Gastrocnemius medialis (tissue), 4 donors: ENCODE results near the gene C11orf65. TPM values are rescaled to one million over a fixed set of nuclear protein-coding genes. Genes with fewer than 3 reads are reported as not detected.
"Not testable (repeated sequence)": the region's sequence is repeated elsewhere in the genome, so short reads cannot be mapped to it uniquely, and the experiment has no call there.

Experiments
- ATAC-seq, 2 donors: fragments of 150-250 bp; one replicate each; pipeline ENCODE4 v1.9.1; 2016
- DNase-seq, 2 donors: peaks; one replicate each; pipeline ENCODE4 v3.0.0-alpha.2; 2019
- H3K27ac ChIP-seq, 4 donors: fragments of 200-600 bp; sonication (generic); 1 replicate in 1 of 4; 2 replicates in 3 of 4; pipeline ENCODE4 v1.5.1; 2016 to 2018; ENCODE audit warnings: mild to moderate bottlenecking in 2 of 4, moderate library complexity in 1 of 4
- H3K27me3 ChIP-seq, 3 donors: fragments of 200-600 bp; sonication (generic) in 2 of 3; 1 replicate in 1 of 3; 2 replicates in 2 of 3; pipeline versions ENCODE4 v1.5.1 to v1.6.0; 2016 to 2019; ENCODE audit warnings: mild to moderate bottlenecking in 1 of 3, moderate library complexity in 1 of 3
- H3K36me3 ChIP-seq, 2 donors: fragments of 200-600 bp; sonication (generic) in 1 of 2; one replicate each; pipeline ENCODE4 v1.5.1; 2017 to 2018
- H3K4me1 ChIP-seq, 2 donors: fragments of 200-600 bp; sonication (generic) in 1 of 2; one replicate each; pipeline ENCODE4 v1.5.1; 2016 to 2017; ENCODE audit warnings: mild to moderate bottlenecking in 2 of 2
- H3K4me3 ChIP-seq, 4 donors: fragments of 200-600 bp; sonication (generic) in 3 of 4; 1 replicate in 1 of 4; 2 replicates in 3 of 4; pipeline ENCODE4 v1.5.1; 2016 to 2019; ENCODE audit warnings: mild to moderate bottlenecking in 2 of 4
- H3K9me3 ChIP-seq, 3 donors: fragments of 200-600 bp; sonication (generic) in 2 of 3; 1 replicate in 1 of 3; 2 replicates in 2 of 3; pipeline ENCODE4 v1.5.1; 2016 to 2019
- CTCF ChIP-seq, 5 experiments: fragments of 450-650 bp in 3 of 5; fragments of 200-600 bp in 2 of 5; sonication (generic) in 2 of 5; IDR thresholded peaks in 4 of 5; conservative IDR thresholded peaks in 1 of 5; 1 replicate in 4 of 5; 2 replicates in 1 of 5; pipeline ENCODE4 v1.5.1; 2016 to 2019; ENCODE audit warnings: antibody characterized with exemption in 5 of 5, mild to moderate bottlenecking in 3 of 5, moderate library complexity in 3 of 5
- POLR2A ChIP-seq, 2 donors: fragments of 450-650 bp; IDR thresholded peaks; one replicate each; pipeline ENCODE4 v1.6.1; 2017; ENCODE audit warnings: antibody characterized with exemption in 2 of 2, mild to moderate bottlenecking in 2 of 2, moderate library complexity in 2 of 2
- in situ Hi-C, 4 donors: fragments of 200-750 bp; cut with MboI; loops; one replicate each; pipeline versions ENCODE4 v1.15.0 to v1.8.0; 2017; ENCODE audit warnings: low sequenced_read_pairs in 4 of 4
- intact Hi-C: fragments of 100-400 bp; cut with DNase I; formaldehyde crosslinking; loops from one replicate; pipeline ENCODE4 v1.15.1; 2023; ENCODE audit warnings: low total_unique reads
- total RNA-seq, 4 donors: library from RNA; depleted of rRNA; stranded (reverse); fragments of >200 nt; gene quantifications; one replicate each; pipeline versions ENCODE4 v1.1.0 to v1.2.3, GENCODE V29; 2016

C11orf65 gene
- total RNA-seq, 4 donors from 2014 or later, result 0.51 TPM; not detected in 3

DNA sequence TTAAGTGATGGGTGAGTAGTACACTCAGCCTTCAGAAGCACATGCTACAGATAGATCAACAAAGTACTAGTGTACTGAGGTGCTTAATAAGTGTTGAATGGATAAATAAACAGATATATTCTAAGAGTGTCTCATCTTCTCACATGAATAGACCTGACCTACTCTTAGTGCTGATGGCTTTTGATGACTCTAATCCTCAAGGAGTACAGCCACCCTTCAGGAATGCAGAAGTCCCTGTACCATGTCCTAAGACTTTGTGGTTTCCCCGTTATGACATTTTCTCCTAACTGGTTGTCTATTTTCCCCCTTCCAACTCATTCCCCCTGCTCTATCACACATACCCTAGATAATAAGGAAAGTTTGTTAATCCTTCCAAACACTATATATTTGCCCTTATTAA lies 61.6 kb downstream of the C11orf65 start:
- DNase-seq, result no peak
- intact Hi-C loops, result no loop called here
- Histone ChIP-seq H3K36me3 (no peaks in the 10 kb centered on the region), H3K9me3 (no peaks in the 10 kb centered on the region), H3K27me3 (no peaks in the 10 kb centered on the region), H3K4me3 (no peak overlapping the region), H3K4me1 (no peaks in the 10 kb centered on the region), H3K27ac (no peak overlapping the region)
- TF ChIP-seq CTCF (IDR thresholded peaks at IDR 0.05 in 4 of 5, conservative IDR thresholded peaks at IDR 0.05 in 1 of 5) (no peak), POLR2A (IDR thresholded peaks at IDR 0.05) (no peak)
- ATAC-seq, result no peak
- in situ Hi-C loops, result no loop called here

DNA sequence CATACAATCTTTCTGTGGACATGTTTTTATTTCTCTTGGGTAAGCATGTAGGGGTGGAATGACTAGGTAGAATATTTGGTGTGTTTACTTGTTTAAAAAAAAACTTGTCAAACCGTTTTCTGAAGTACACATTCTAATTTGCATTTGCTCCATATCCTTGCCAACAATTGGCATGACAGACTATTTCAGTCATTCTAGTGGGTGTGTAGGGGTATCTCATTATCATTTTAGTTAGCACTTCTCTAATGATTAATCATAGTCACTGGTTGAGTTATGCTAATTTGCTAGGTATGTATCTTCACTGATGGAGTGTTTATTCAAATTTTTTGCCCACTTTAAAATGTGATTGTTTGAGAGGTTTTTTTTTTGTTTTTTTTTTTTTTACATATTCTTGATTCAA lies 64.3 kb downstream of the C11orf65 start:
- Histone ChIP-seq H3K27me3 (no peaks in the 10 kb centered on the region), H3K36me3 (no peaks in the 10 kb centered on the region), H3K9me3 (no peaks in the 10 kb centered on the region), H3K4me3 (no peak overlapping the region), H3K4me1 (no peaks in the 10 kb centered on the region), H3K27ac (no peak overlapping the region)
- DNase-seq (no peak), ATAC-seq (no peak)
- intact Hi-C loops (no loop called here), in situ Hi-C loops (no loop called here)
- no peak for TF ChIP-seq CTCF (IDR thresholded peaks at IDR 0.05 in 4 of 5, conservative IDR thresholded peaks at IDR 0.05 in 1 of 5)
- TF ChIP-seq POLR2A (IDR thresholded peaks at IDR 0.05), result no peak

DNA sequence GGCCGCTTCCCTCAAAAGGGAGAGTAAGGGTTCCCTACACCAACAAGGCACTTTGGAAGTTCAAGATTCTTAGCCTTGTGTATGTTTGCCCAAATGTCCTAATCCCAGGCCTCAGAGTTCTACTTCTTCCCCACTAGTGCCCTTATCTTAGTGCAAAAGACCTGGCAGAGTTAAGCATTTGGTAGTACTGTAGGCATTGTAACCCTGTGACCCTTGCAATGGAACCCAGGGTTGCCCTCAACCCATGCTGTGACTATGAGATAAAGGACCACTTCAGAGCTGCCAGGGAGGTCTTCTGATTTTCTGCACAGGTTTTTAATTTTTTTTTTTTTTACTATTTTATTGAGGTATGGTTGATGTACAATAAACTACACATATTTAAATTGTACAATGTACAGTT lies 65.1 kb downstream of the C11orf65 start:
- in situ Hi-C loops, result no loop called here
- Histone ChIP-seq H3K4me3 (no peak overlapping the region), H3K4me1 (no peaks in the 10 kb centered on the region), H3K9me3 (no peaks in the 10 kb centered on the region), H3K36me3 (no peaks in the 10 kb centered on the region), H3K27ac (no peak overlapping the region), H3K27me3 (no peaks in the 10 kb centered on the region)
- intact Hi-C loops, result no loop called here
- no peak for ATAC-seq
- DNase-seq, result no peak
- no peak for TF ChIP-seq CTCF (IDR thresholded peaks at IDR 0.05 in 4 of 5, conservative IDR thresholded peaks at IDR 0.05 in 1 of 5)
- TF ChIP-seq POLR2A (IDR thresholded peaks at IDR 0.05), result no peak

DNA sequence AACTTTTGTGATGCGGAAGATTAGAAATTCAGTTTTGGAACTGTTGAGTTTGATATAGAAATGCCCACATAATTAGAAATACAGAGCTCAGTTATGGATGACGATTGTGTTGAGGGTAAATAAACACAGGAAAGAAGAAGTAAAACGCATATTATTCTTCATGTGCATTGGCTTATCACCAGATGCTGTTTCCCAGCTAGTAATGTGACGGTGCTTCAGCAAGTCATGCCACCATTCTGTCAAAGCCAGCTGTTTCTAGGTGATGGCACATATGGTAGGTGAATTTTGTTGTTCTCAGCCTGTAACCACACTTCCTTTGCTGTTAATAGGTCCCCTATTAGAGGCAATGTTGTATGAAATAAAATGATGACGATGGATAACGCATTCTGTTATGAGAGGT lies 68.9 kb downstream of the C11orf65 start:
- Histone ChIP-seq H3K27me3 (no peaks in the 10 kb centered on the region), H3K27ac (no peak overlapping the region), H3K4me1 (no peaks in the 10 kb centered on the region), H3K4me3 (no peak overlapping the region), H3K9me3 (no peaks in the 10 kb centered on the region), H3K36me3 (no peaks in the 10 kb centered on the region)
- no peak for ATAC-seq
- no peak for DNase-seq
- TF ChIP-seq CTCF (IDR thresholded peaks at IDR 0.05 in 4 of 5, conservative IDR thresholded peaks at IDR 0.05 in 1 of 5) (no peak), POLR2A (IDR thresholded peaks at IDR 0.05) (no peak)
- intact Hi-C loops (no loop called here), in situ Hi-C loops (no loop called here)

- in situ Hi-C loops, H3K4me3 ChIP-seq: not testable (repeated sequence)
These were observed 70.7 kb downstream of the C11orf65 start for GRCh38 chr11:108396672-108397071.

More at GRCh38 chr11:108396672-108397071, 70.7 kb downstream of the C11orf65 start:
- H3K27ac ChIP-seq, H3K9me3 ChIP-seq, H3K36me3 ChIP-seq, intact Hi-C loops, DNase-seq, H3K27me3 ChIP-seq, H3K4me1 ChIP-seq, ATAC-seq: not testable (repeated sequence)
